HG03558 (cell line): ENCODE data around the gene C3orf85.
"Not testable (repeated sequence)": the region's sequence is repeated elsewhere in the genome, so short reads cannot be mapped to it uniquely, and the experiment has no call there.

Source experiments
- ATAC-seq: cut with Tn5 transposase; IDR thresholded peaks from one replicate; pipeline ENCODE4 v1.9.1; 2021; ENCODE audit warnings: moderate number of reproducible peaks; ENCODE audit not compliant: unreplicated experiment; ENCODE audit errors: extremely low read depth

C3orf85 gene, protein sequence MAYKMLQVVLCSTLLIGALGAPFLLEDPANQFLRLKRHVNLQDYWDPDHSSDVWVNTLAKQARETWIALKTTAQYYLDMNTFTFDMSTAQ

DNA sequence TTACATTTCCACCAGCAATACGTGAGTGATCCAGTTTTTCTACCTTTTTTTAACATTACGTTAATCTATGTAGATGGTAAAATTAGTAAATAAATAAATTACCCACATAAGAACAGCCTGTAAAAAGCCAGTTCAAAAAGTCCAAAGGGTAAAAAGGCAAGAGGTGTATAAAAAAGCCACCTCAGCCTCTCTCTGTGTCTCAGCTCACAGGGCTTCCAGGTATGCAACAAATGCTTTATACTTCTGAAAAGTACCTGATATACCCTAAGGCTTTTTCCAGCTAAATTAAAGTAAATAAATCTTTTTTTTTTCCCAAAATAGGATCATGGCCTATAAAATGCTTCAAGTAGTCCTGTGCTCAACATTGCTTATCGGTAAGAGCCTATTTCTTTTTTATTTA, at the start of gene C3orf85:
Gene C3orf85, plus strand, starts transcription at position 197 of the 400 bp plus-strand sequence. Its CDS starts 129 bp downstream, at position 326.
- no peak for ATAC-seq

DNA sequence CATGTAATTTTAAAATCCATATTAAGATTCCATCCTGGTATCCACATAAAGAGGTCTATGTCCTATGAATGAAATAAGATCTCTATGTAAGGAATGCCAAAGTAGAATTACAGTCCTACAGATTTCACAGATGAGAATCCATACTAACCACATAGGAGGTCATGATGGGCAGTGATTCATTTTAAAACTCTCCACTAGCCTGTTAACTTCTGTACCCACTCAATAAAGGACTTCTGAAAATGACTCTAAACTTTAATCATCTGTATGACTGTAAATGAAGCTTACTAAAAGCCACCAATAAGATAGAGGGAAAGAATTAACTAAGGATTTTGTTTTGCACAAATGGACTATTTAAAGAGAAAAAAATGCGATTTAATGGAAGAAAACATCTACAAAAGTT, 47.3 kb upstream of the C3orf85 start:
- no peak for ATAC-seq

DNA sequence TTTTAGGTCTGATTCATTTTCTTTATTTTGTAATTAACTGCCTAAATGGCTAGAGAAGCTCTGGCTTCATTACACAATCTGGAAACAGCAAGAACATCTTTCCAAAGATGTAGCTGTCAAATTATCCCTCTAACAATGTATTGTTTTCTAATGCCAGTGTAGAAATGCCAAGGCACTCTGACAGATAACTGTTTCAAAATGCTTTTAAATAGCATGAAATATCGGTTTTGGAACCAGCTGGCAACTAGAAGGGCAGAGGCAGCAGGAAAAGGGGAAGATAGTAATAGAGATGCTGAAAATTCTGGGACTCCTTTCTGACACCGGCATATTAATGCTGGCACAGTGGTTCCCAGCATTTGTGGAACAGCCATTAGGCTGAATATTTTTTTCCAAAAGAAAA, 44.7 kb upstream of the C3orf85 start:
- ATAC-seq: no peak

DNA sequence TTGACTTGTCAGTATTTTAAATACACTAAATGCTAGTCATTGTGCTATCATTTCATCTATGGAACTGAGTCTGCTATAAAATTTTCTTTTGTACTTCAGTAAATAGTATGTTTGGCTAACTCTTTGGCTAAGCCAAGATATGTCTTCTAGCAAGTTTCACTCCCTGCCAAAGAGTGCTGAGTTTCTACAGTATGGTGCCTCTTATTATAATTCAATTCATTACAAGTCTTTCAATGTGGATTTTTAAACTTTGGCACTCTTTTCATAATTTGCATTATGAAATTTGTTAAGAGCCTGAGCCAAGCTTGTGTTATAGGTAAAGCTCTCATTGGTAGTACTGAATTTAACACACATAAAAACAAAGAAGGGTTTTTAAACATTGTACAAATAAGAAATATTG, 43.0 kb upstream of the C3orf85 start:
- ATAC-seq: no peak

DNA sequence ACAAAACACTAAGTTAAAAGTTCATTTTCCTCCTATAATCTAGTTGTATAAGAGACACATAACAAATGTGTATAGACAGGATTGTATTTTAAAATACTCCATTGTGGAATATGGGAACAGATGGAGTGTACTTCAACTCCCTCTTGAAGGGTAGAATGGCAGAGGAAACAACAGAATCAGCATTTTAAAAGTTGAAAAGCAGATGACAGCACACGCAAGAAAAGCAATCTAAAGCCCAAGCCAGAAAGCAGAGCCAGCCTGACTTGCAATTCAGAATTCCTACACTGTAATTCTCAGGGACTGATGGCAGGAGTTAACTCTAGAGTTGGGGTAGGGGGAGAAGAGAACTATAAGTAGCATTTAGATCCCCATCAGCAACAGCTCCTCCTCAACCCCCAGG, 41.4 kb upstream of the C3orf85 start:
- ATAC-seq: no peak

DNA sequence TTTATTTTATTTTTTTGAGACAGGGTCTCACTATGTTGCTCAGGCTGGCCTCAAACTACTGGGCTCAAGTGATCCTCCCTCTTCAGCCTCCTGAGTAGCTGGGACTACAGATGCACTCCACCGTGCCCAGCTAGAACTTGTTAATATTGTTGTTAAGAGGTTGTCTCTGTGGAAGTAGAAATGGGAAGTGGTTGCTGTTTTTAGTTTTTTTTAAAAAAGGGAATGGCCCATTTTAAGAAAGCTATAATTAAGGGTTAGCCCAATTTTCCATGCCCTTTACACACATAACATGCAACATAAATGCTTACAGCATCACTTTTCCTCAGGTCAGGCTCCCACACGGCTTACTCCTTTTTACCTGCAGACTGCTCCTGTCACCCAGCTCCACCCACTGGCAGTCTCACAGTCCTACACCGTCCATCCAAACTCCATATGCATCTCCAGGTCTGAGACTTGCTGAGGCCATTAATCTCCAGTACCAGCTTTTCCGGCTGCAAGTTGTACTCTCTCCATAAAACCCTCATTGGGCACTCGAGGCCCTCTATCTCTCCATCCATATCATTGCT, 38.4 kb upstream of the C3orf85 start:
- peak; percentile 57 for ATAC-seq

DNA sequence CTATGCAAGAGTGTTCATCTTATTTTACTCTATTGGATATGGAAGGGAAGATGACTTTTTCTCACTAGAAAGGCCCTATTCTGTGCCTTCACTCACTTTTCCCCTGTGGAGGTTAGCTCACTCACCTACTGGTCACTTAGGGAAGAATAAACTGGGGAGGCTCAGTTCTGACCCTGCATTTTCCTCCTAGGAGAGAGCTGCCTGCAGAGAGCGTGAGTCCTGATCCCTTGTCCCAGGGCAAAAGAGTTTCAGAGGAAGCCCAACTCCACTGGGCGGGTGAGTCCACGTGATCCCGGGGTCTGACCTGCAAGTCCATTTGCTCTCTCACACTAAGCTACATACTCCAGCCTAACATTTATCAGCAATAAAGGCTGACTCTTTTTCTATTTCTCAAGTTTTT, 26.9 kb upstream of the C3orf85 start:
- ATAC-seq: no peak

DNA sequence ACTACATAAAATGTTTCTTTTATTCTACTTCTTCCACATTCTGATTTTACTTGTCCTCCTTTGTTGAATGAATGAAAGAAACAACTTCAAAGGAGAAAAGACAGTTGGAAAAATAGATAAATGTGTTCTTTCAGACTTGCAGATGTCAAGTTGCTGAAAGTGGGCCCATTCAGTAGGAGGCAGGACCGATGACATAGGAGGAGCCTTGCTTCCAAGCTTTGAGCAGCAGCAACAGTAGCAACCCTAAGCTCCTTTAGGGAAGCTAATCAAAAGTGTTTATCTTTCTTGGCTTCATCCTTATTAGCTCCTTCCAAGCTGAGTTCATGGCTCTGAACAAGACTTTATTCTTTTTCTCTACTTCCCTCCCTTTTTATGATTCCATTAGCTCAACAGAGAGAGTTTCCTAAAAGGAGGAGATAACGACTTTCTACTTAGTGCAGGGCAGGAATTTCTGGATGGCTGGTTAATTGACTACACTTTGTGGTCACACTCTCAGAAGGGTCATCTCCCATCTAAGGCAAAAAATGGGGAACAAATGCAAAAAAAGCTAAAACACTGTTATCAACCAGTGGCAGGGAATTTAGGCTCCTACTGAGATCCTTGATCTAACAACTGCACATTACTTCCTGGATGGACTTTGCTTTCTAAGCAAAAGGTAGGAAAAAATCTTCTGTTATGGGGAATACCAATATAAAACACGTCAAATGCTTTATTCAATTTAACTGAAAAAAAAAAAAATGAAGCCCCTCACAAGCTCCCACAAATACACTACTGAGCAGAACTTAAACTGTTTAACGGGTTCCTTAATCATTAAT, 23.4 kb upstream of the C3orf85 start:
- ATAC-seq: no peak

DNA sequence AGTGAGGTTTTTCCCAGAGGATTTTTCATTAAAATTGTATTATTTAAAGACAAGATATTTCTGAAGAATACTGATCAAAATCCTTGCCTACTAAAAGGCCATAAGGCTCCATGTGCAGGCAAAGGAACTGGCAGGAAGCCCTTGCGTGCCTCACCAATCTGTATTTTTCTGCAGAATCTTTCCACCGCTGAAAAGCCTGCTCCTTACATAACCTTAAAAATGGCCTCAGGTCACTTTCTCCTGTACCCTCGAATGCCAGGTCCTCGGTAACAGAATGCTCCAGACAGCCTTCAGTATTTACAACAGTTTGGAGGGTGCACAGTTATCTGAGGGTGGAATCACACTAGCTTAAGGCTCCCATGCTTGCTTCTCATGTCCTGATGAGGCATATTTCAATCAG, 21.8 kb upstream of the C3orf85 start:
- ATAC-seq: no peak

DNA sequence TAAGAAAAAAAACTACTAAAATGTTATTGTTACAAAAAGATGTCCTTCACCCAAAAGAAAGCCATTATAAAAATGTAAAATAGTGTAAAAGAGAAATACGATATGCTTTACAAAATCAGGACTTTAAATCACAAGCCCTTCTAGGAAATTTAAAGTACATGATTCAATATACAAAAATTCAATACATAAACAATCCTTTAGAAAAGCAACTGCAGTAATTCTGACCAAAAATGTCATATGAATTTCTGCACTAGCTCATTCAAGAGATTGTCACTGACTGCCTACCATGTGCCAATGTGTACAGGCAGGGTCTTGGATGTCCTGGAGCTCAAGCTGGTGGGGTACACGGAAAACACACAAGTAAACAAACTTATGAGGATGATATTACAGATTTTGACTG, 21.1 kb upstream of the C3orf85 start:
- no peak for ATAC-seq

DNA sequence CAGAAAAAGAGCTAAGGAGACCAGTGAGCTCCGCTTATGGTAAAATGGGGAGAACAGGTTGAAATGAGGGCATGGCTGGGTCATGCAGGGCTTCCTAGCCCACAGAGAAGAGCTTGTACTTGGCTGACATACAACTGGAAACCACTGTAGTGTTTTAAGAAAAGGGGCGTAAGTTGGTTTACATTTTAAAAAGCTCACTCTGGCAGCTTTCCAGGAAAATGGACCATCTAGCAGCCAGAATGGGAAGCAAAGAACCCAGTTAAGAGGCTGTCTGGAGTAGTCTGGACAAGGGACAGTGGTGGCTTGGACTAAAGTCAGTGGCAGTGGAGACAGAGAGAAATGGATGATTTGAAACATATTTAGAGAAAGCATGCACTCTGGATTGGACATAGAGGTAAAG, 20.5 kb upstream of the C3orf85 start:
- ATAC-seq: no peak

DNA sequence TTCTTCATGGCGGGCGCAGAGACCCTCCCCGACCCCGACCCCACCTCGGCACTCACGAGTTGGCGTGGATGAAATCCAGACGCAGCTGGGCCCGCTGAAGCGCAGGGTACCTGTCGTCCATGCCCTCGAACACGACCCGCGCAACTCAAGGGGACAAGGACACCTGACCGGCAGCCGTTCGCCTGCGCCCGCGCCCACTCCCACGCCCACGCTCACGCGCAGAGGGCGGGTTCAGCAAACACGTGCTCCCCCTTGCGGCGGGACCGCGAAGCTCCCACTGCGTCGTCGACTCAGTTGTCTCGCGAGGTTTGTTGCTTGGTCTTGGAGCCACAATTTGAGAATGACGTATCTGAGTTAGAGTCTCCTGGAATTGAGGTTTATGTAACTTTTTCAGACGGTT, 18.6 kb upstream of the C3orf85 start, which contains the start of gene MORC1:
Gene MORC1, minus strand, starts transcription at position 196 of the 400 bp plus-strand sequence. Its CDS starts 75 bp downstream, at position 121.
- no peak for ATAC-seq

DNA sequence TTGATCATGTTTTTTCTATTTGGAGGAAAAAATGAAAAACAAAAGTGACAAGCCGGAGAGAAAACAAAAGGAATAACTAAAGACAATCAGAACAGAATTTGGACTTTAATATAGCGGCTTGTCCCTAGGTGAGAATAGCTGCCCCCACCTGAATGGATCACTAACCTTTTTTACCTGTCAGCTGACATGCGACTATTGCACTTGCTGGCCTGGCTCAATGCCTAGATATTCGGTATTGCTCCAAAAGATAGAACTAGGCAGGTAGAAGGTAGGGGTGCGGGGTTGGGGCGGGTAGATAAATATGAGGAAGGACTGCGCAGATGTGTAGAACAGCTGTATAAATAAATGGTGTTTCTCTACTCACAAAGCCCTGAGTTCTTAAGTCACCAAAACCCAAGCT, 17.9 kb upstream of the C3orf85 start:
- no peak for ATAC-seq

DNA sequence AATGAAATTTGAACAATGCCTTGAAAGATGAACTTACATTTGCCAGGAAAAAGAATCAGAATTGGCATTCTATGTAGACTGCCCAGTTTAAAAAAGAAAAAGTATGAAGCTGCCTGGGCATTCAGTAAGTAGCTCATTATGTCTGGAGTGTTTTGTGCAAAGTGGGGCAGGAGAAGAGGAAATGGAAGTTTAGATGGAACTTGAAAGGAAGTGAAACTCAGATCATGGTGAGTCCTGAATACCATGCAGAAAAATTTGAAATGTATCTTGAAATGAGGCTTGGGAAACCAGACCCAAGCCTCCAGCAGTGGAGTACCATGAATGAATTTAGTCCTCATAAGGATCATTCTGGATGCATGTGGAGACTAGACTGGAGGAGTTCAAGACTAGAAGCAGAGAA, 13.8 kb upstream of the C3orf85 start:
- ATAC-seq: no peak

DNA sequence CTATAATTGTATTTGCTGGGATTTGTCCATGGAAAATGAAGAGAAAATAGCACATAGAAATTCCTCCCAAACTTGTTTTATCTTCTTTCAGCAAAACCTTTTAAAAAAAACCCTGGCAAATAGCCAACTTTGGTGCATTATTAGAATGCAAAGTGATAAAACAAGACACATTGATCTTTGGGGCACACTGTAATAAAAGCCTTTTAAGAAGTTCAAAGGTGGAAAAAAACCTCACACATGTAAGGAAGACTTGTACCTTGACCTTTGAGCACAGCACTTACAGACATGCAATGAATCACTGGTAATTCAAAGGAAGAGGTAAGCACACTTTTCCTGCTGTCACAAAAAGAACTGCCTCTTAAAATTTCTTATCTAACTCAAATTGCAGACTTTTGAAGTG, 10.6 kb upstream of the C3orf85 start:
- no peak for ATAC-seq

DNA sequence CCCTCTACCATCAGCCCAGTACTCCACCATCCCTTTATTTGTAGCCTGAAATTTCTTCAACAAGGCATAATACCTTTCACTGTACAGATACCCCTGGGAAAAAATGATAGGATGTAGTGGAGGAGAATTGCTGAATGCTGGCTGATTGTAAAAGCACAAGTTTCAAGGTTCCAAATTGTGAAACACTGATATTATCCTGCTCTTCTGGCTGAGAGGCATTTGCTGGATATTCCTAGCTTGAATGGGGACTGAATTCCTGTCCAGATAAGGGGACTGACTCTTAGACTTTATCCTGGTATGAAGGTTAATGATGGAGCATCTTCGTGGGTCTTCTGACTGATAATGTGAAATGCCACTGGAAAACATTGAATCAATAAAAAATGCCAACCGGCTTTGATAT, 9.0 kb upstream of the C3orf85 start:
- ATAC-seq: no peak

DNA sequence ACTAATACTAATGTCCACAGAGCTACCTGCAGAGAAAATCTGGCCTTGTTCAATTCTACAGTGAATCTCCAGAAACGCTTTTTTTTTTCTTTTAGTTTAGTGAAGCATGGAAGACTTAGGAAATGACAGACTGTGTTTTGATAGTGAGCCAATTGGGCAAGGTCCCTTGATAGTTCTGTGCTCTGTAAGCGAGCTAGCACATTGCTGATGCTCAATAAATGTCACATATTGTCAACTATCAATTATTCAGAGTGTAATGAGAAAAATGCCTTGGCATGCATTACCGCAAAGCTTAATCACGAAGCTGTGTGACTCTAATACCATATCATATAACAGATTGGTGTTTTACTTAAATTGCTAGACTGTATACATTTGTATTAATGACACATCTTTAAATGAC, 5.2 kb upstream of the C3orf85 start:
- ATAC-seq: no peak

DNA sequence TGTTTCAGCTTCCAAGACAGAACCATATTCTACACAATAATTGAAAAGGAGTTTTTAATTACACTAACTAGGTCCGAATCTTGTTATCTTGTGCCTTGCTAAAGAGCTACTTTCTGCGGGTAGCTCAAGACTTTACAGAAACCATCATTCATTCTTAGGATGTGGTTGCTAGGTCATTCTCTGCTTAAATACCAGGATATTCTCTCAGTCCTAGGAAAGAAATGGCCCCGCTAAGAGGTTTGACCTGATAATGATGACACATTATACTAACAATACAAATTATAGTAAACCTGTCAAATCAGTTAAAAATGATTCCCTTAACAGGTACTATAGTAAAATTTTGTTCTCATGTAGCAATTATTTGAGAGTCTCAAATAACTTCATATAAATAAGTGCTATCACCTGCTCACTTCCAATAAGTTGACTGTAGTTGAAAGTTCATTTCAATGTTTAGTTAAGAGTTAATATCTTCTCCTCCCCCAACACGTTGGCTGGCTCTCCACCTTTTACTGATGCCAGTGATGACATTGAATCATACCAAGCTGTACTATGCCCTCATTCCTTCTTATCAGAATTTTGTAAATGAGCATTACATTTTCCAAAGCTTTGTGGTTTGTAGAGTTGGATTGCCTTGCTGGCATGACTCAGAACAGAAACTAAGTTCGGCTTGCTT, 3.6 kb upstream of the C3orf85 start:
- no peak for ATAC-seq

DNA sequence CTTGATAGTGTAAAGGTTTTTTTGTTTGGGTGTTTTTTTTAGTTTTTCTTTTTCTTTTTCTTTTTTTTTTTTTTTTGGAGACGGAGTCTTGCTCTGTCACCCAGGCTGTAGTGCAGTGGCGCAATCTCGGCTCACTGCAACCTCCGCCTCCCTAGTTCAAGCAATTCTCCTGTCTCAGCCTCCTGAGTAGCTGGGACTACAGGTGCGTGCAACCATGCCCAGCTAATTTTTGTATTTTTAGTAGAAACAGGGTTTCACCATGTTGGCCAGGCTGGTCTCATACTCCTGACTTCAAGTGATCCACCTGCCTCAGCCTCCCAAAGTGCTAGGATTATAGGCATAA, 3.1 kb upstream of the C3orf85 start:
- not testable (repeated sequence) for ATAC-seq

DNA sequence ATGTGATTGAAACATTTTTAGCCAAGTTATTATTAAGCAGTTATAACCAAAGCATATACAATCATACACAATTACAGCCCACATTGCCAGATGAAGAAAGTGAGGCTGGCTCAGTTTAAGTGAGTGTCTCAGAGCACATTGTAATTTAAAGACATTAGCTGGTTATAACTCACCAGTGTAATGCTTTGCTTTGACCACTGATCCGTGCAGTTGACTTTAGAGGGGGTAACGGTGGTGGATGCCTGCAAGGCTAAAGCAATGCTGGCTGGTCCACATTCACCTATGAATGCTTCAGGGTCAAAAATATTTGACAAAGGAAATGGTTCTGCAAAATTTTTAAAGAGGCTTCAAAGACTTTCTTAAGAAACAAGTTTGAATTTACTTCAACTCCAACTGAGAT, 1.2 kb downstream of the C3orf85 start:
- no peak for ATAC-seq

DNA sequence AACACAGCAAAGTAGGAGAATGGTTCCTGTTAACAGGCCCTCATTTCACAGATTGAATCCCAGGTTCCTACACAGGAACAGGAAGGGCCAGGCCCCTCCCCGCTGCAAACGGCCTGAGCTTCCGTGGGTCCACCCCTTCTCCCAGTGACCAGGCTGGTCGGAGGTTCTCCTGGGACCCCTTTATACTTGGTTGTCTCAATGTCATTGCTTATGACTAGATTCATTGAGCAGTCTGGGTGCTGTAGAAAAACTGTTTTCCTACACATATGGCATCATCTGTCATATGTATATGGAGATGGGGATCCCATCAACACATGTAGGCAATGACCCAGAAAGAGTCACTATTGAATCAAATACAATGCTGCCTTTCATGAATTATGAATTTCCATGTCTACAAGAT, 3.8 kb downstream of the C3orf85 start:
- ATAC-seq: no peak
